Chondrocyte (in vitro differentiated cells): ENCODE data around the gene WARS2. TPM values are rescaled to one million over a fixed set of nuclear protein-coding genes. Genes with fewer than 3 reads are reported as not detected.

Experiments used
- DNase-seq: peaks from one replicate; pipeline ENCODE4 v3.0.0; 2021; ENCODE audit warnings: mixed read lengths, low spot score
- H3K27ac Mint-ChIP-seq: one replicate; pipeline ENCODE4 v1.8.0; 2021; ENCODE audit warnings: mild to moderate bottlenecking, moderate library complexity, mixed read lengths; ENCODE audit not compliant: unreplicated experiment
- H3K27me3 Mint-ChIP-seq: 2 replicates; pipeline ENCODE4 v1.8.0; 2021; ENCODE audit warnings: low read depth, mixed read lengths
- H3K36me3 Mint-ChIP-seq: 2 replicates; pipeline ENCODE4 v1.8.0; 2021; ENCODE audit warnings: low read depth, mixed read lengths
- H3K4me1 Mint-ChIP-seq: 2 replicates; pipeline ENCODE4 v1.8.0; 2021; ENCODE audit warnings: low read depth, mild to moderate bottlenecking, mixed read lengths
- H3K4me3 Mint-ChIP-seq: one replicate; pipeline ENCODE4 v1.8.0; 2021; ENCODE audit warnings: mild to moderate bottlenecking, moderate library complexity, mixed read lengths; ENCODE audit not compliant: unreplicated experiment
- H3K9me3 Mint-ChIP-seq: 2 replicates; pipeline ENCODE4 v1.8.0; 2021; ENCODE audit warnings: low read depth, mixed read lengths
- CTCF ChIP-seq: fragments of 200-600 bp; sonication (generic); IDR thresholded peaks from 2 replicates; pipeline ENCODE4 v1.5.0; 2021; ENCODE audit warnings: antibody characterized with exemption, mild to moderate bottlenecking, moderate library complexity
- total RNA-seq: library from RNA; stranded (reverse); gene quantifications from 3 replicates; pipeline ENCODE4 v1.2.1, GENCODE V29; 2021

Gene WARS2
- total RNA-seq, 1 donor from 2014 or later: 9.4 TPM

GRCh38 chr1:119093721-119094120, 46.7 kb downstream of the WARS2 start:
- peaks cover 3% of the 10 kb centered on the region for H3K9me3 Mint-ChIP-seq
- H3K27me3 Mint-ChIP-seq: no peaks in the 10 kb centered on the region
- no peak overlapping the region for H3K27ac Mint-ChIP-seq
- H3K36me3 Mint-ChIP-seq: peaks cover 2% of the 10 kb centered on the region
- no peak for DNase-seq
- TF ChIP-seq CTCF: no peak
- H3K4me1 Mint-ChIP-seq: peaks cover 29% of the 10 kb centered on the region
- no peak overlapping the region for H3K4me3 Mint-ChIP-seq

DNA sequence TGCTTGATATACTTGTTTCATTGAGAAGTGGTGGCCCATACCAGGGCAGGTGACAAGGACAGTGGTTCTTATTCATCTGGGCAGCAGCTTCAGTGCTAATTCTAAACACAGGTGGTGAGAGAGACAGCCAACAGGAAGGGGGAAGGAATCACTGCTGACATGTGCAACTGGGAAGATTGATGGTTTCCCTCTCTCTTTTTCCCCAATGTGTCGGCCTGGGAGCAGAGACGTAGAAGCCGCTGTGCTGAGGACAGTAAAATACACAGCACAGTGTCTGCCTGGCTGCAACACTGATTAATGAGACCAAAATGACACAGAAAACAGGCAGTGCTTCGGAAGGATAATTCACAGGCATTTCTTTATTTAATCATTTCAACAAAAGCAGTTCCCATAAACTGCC, 48.8 kb downstream of the WARS2 start:
- H3K9me3 Mint-ChIP-seq: peaks cover 3% of the 10 kb centered on the region
- DNase-seq: no peak
- no peak for TF ChIP-seq CTCF
- H3K4me1 Mint-ChIP-seq: peaks cover 39% of the 10 kb centered on the region
- no peak overlapping the region for H3K4me3 Mint-ChIP-seq
- H3K27me3 Mint-ChIP-seq: no peaks in the 10 kb centered on the region
- peak overlapping the region; percentile 28 for H3K27ac Mint-ChIP-seq
- peaks cover 2% of the 10 kb centered on the region for H3K36me3 Mint-ChIP-seq

- no peak for TF ChIP-seq CTCF
- no peak overlapping the region for H3K4me3 Mint-ChIP-seq
- H3K4me1 Mint-ChIP-seq: peaks cover 46% of the 10 kb centered on the region
- peaks cover 3% of the 10 kb centered on the region for H3K9me3 Mint-ChIP-seq
- no peaks in the 10 kb centered on the region for H3K27me3 Mint-ChIP-seq
- H3K27ac Mint-ChIP-seq: no peak overlapping the region
- H3K36me3 Mint-ChIP-seq: peaks cover 2% of the 10 kb centered on the region
- no peak for DNase-seq
Observed at GRCh38 chr1:119090250-119090649, 50.2 kb downstream of the WARS2 start.

DNA sequence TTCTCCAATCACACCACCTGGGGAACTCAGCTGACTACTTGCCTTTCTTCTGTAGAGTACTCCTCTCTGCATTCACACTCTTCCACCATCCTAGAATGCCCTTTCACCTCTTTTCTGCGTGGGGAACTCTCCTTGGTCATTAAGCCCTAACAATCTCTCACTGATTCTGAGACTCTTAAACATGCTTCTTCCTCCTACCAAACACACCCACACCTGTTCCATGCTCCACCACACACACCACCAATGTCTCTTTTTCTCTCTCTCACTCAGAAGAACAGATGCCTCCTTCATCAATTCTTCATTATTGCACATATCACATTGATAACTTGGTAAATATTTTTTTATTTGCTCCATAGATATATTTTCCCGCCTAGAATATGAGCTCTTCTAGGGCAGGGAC, 53.6 kb downstream of the WARS2 start:
- Mint-ChIP-seq H3K27ac (no peak overlapping the region), H3K9me3 (peaks cover 3% of the 10 kb centered on the region), H3K4me1 (peaks cover 61% of the 10 kb centered on the region), H3K27me3 (no peaks in the 10 kb centered on the region), H3K4me3 (no peak overlapping the region), H3K36me3 (peaks cover 2% of the 10 kb centered on the region)
- no peak for DNase-seq
- TF ChIP-seq CTCF: no peak

DNA sequence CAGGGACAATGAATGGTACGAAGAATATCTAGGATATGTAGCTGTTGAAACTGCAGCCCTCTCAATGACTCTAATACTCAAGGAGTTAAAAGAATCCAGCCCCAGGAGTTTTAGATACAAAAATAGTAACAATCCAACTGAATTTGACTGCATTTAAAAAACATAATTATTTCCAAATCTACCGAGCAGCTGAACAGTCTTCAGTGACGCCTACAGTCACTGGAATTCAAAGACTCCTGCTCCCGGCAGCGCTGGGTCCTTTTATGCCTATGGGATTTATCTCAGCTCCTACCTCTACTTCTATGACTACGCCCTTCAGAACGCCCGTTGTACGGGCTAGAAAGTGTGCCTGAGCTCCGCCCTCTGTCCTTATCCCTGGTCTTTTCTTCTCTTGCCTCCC, 55.7 kb downstream of the WARS2 start:
- Mint-ChIP-seq H3K27ac (peak overlapping the region; percentile 86), H3K36me3 (no peaks in the 10 kb centered on the region), H3K9me3 (no peaks in the 10 kb centered on the region), H3K4me1 (peaks cover 76% of the 10 kb centered on the region), H3K4me3 (peak overlapping the region; percentile 19), H3K27me3 (no peaks in the 10 kb centered on the region)
- DNase-seq: no peak
- TF ChIP-seq CTCF: no peak
